Measurements from ENCODE around the gene MME.

DNA sequence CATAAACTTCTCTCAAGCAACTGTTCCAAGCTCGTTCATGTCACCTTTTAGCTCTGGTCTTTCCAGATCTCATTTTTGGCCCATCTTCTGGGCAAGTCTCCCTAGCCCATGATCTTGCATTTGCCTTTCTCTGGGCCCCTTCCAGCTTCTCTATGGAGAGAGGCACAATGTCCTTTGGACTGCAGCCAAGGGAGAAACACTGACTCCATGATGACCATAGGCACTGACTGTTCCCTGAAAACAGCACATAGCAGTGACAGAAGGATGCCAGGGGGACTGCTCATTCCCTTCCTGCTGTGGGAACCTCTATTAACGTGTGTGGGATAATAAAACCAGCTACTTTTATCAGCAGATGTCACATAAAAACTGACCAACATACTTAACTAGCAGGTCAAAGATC lies 153.1 kb downstream of the MME start:
- TF ChIP-seq CTCF (IDR thresholded peaks at IDR 0.05; ENCODE audit: low read depth, low read length, missing input control) = no peak
- TF ChIP-seq RAD21 (IDR thresholded peaks at IDR 0.05) = no peak
- no peak for TF ChIP-seq MAX (IDR thresholded peaks at IDR 0.05)
- TF ChIP-seq NR2F2 (IDR thresholded peaks at IDR 0.05) = no peak
- no peak for TF ChIP-seq TAF1 (conservative IDR thresholded peaks at IDR 0.05)
- no peak for TF ChIP-seq JUND (IDR thresholded peaks at IDR 0.05)
- TF ChIP-seq FOXA1 (IDR thresholded peaks at IDR 0.05) = no peak
- TF ChIP-seq ATF3 (IDR thresholded peaks at IDR 0.05) = no peak
- no peak for TF ChIP-seq EGR1 (IDR thresholded peaks at IDR 0.05; ENCODE audit: low read depth in 2 of 2)
- no peak for TF ChIP-seq REST (IDR thresholded peaks at IDR 0.05)
- TF ChIP-seq SP1 (IDR thresholded peaks at IDR 0.05) = no peak
- no peak for TF ChIP-seq GABPA (IDR thresholded peaks at IDR 0.05 in 1 of 2, conservative IDR thresholded peaks at IDR 0.05 in 1 of 2)
- TF ChIP-seq RXRA (IDR thresholded peaks at IDR 0.05) = no peak

Measured in liver (tissue), 3 donors.